HL-60 (cell line): ENCODE data around the gene FXN.

ENCODE experiments used
- GABPA ChIP-seq: IDR thresholded peaks from 2 replicates; pipeline ENCODE4 v1.6.1; 2012; ENCODE audit warnings: low read depth
- POLR2AphosphoS5 ChIP-seq: IDR thresholded peaks from 2 replicates; pipeline ENCODE4 v1.6.1; 2012; ENCODE audit warnings: low read depth
- SPI1 ChIP-seq: IDR thresholded peaks from 2 replicates; pipeline ENCODE4 v1.6.1; 2012; ENCODE audit warnings: low read depth, mild to moderate bottlenecking, borderline replicate concordance
- TF ChIP-seq, protein P1 (sequence below): IDR thresholded peaks from one replicate; pipeline ENCODE4 v1.5.1; 2011; ENCODE audit warnings: low read length, control low read depth, inconsistent platforms; ENCODE audit not compliant: insufficient read depth
- TF ChIP-seq, protein P2 (sequence below): IDR thresholded peaks from 2 replicates; pipeline ENCODE4 v1.6.1; 2012; ENCODE audit warnings: low read depth; ENCODE audit not compliant: insufficient replicate concordance

DNA sequence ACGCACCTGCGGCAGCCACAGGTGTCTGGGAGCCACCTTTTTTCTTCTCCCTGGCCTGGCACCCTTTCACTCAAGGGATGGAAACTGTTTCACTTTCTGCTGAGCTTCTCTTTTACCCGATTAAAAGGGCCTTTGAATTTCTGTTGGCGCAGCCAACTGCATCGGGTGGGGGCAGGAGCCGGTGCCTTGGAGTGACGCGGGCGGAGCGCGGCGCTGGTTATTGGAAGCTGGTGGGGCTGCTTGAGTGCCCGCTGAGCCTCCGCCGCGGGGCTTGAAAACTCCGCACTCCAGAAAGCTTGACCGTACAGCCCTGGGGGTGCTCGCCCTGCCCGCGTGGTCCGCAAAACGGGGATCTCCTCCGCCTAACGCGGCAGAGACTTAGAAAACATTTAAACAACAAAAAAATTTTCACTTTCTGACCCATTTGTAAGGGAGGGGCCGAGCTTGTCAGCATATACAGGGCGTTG is 86.6 kb downstream of the FXN start:
- TF ChIP-seq, protein P1, sequence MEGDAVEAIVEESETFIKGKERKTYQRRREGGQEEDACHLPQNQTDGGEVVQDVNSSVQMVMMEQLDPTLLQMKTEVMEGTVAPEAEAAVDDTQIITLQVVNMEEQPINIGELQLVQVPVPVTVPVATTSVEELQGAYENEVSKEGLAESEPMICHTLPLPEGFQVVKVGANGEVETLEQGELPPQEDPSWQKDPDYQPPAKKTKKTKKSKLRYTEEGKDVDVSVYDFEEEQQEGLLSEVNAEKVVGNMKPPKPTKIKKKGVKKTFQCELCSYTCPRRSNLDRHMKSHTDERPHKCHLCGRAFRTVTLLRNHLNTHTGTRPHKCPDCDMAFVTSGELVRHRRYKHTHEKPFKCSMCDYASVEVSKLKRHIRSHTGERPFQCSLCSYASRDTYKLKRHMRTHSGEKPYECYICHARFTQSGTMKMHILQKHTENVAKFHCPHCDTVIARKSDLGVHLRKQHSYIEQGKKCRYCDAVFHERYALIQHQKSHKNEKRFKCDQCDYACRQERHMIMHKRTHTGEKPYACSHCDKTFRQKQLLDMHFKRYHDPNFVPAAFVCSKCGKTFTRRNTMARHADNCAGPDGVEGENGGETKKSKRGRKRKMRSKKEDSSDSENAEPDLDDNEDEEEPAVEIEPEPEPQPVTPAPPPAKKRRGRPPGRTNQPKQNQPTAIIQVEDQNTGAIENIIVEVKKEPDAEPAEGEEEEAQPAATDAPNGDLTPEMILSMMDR: no peak
- TF ChIP-seq, protein P2, sequence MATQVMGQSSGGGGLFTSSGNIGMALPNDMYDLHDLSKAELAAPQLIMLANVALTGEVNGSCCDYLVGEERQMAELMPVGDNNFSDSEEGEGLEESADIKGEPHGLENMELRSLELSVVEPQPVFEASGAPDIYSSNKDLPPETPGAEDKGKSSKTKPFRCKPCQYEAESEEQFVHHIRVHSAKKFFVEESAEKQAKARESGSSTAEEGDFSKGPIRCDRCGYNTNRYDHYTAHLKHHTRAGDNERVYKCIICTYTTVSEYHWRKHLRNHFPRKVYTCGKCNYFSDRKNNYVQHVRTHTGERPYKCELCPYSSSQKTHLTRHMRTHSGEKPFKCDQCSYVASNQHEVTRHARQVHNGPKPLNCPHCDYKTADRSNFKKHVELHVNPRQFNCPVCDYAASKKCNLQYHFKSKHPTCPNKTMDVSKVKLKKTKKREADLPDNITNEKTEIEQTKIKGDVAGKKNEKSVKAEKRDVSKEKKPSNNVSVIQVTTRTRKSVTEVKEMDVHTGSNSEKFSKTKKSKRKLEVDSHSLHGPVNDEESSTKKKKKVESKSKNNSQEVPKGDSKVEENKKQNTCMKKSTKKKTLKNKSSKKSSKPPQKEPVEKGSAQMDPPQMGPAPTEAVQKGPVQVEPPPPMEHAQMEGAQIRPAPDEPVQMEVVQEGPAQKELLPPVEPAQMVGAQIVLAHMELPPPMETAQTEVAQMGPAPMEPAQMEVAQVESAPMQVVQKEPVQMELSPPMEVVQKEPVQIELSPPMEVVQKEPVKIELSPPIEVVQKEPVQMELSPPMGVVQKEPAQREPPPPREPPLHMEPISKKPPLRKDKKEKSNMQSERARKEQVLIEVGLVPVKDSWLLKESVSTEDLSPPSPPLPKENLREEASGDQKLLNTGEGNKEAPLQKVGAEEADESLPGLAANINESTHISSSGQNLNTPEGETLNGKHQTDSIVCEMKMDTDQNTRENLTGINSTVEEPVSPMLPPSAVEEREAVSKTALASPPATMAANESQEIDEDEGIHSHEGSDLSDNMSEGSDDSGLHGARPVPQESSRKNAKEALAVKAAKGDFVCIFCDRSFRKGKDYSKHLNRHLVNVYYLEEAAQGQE: no peak
- TF ChIP-seq POLR2AphosphoS5: no peak
- no peak for TF ChIP-seq GABPA
- TF ChIP-seq SPI1: no peak
